GM19193 (cell line): ENCODE data around the gene PHLDB2.

Experiments
- POLR2A ChIP-seq: IDR thresholded peaks from 4 replicates; pipeline ENCODE4 v1.6.1; 2011; ENCODE audit not compliant: insufficient read depth, insufficient read length; ENCODE audit errors: extremely low read depth

The PHLDB2 gene

DNA sequence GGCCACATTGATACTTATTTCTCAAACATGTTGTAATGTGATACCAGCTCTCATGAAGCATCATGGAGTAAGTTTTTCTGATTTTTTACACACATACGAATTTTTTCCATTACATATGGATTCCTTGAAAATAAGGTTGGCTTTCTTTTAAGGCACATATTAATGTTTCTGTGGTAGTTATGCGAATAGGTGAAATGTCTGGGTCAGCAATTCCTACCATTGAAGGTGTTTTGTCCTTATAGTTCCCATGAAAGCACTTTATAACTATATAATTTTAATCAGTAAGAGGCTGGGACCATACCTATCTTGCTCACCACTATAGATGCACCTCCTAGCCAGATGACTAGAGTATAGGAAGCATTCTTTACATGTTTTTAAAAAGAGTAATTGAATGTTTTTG lies 33.0 kb downstream of the PHLDB2 start:
- no peak for TF ChIP-seq POLR2A

DNA sequence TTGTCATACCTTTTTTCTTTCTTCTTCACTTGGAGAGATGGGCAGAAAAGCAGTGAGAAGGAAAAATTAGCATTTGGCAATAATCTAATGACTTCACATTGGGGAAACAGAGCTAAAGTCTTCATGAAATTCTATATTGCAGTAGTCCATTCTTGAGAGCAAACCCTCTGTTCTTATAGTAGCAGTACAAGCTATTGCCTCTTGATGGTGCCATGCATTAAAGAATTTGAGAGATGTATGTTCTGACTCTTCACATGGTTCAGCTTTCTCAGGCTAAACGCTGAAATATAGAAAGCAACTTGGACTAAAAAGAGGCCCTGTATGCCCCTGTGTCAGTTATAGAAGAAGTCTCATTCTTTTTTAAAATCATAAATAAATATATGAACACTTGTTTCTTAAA lies 36.0 kb downstream of the PHLDB2 start:
- no peak for TF ChIP-seq POLR2A

DNA sequence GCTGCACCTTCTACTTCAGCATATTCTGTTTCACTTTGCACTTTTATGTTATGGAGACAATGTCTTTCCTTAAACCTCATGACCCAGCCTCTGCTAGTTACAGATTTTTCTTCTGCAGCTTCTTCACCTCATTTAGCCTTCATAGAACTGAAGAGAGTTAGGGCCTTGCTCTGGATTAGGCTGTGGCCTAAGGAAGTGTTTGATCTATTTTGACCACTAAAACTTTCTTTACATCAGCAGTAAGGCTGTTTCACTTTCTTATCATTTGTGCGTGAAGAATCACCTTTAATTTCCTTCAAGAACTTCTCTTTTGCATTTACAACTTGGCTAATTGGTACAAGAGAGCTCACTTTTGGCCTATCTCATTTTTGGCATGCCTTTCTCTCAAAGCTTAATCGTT lies 40.9 kb downstream of the PHLDB2 start:
- no peak for TF ChIP-seq POLR2A

DNA sequence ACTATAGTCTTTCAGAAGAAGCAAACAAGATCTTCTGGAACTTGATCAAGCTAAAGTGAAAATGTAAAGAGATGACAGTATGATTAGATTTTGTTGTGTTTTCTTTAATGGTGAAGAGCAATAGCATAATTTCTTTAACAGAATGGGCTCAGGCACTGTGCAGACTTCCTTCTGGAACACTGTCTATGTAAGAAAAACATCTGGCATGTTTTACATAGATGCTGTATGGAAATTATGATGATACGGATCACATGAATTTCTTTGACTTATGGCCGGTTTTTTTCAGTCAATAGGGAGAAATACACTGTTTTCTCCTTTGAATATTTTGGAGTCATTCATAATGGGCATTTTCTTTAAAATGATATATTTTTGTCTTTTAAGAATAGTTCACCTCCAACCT lies 42.6 kb downstream of the PHLDB2 start:
- TF ChIP-seq POLR2A, result no peak

DNA sequence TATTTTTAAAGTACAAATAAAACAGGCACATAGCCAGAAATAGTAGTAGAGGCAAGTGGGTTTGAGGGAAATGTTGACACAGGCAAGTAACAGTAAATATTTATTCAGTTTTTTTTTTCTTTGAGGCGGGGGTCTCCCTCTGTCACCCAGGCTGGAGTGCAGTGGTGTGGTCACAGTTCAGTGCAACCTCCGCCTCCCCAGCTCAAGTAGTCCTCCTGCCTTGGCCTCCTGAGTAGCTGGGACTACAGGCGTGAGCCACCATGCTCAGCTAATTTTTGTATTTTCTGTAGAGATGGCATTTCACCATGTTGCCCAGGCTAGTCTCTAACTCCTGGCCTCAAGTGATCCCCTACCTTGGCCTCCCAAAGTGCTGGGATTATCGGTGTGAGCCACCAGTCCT lies 43.5 kb downstream of the PHLDB2 start:
- no peak for TF ChIP-seq POLR2A

DNA sequence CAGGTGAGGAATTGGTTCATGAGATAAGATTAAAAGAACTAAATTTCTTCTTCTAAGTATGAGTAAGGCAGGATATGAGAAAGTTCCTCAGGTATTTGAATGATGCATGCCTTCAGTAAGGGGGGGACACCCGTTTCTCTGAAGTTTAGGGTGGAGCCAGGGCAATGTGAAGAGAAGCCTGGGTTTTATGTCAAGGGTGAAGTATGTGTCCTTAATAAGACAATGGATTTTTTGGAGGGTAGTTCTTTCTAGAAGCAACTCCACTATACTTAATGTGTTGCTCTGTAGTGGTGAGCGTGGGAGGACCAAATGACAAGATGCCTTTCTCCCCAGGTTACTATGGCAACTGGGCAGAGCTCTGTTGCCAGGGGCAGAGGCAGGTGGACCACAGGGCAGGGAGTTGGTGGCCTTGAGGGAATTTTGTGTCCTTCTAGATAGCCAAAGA lies 44.0 kb downstream of the PHLDB2 start:
- no peak for TF ChIP-seq POLR2A

DNA sequence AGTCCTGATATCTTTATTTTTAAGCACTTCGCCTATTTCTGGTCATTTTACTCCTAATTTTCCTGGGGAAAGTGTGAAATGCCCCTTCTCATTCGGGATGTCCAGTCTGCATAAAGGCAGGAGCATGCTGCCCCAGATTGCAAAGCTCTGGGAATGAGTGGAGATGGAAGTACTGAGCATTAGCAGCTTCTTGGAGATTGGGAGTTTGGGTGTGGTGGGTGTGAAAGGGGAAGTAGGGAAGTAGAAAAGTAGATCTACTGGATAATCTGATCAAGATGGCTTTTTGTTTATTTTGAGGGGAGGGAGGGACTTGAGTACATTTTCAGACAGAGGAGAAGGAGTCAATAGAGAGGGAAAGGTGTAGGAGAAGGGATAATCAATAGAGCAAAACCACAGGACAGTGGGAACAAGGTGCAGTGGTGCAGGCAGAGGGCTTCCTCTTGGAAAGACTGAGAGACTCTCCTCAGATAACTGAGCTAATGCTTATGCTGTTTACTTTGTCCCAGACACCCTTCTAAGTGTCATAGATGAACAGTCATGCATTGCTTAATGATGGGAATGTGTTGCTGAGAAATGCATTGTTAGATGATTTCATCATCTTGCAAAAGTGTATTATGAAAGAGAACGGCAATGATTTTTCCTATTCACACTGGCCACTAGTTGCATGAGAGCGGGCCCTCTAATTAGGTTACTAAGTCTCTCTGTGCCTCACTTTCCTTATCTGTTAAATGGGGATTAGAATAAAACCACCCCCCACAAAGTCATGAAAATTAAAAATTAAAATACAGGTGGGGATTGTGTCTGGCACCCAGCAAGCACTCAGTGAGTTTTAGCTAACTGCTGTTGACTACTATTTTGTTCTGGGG lies 45.5 kb downstream of the PHLDB2 start:
- TF ChIP-seq POLR2A, result no peak

DNA sequence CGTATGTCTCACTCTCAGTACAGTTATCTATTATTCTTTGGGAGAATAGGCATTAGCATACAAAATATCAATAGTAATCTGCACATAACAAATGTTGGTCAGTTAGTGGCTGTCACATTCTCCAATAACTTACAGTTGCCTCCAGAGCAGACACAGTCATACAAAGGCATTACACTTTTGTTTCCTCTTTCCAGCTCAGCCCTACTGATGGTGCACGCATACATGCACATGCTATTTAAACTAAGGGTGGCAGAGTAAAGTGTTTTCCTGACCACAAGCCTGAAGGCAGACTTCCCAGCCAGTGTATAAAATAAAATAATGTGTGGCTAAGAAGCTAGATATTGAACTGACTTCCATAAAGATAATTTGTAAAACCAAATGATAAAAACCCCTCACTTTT lies 47.6 kb downstream of the PHLDB2 start:
- no peak for TF ChIP-seq POLR2A

DNA sequence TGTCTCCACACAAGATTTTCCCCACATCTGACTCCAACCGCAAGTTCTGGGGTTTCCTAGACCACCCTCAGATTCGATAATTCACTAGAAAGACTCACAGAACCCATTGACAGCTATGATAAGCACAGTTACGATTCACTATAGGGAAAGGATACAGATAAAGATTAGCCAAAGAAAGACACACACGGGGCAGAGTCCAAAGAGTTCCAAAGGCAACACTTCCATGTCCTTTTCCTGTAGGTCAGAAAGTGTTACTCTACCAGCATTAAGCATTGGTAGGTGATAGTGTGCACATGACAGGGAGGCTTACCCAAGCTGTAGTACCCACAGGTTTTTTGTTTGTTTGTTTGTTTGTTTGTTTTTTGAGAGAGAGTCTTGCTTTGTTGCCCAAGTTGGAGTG lies 48.1 kb downstream of the PHLDB2 start:
- no peak for TF ChIP-seq POLR2A

DNA sequence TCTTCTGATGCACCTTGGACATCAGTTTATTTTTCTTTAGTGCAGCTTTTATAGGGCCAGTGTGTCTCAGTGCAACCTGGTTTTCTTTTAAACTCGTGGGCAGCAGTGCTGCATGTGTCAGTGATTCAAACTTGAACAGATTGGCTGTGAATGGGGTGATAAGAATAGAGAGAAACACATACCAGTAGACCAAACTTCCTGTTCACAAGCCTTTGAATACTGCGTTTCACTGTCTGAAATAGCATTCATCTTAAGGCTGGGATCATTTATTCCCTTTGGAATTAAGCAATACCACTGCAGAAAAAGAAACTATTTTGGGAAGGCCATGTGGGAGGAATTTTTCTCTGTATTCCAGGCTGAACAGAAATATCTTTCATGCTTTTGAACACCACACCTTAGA lies 51.7 kb downstream of the PHLDB2 start:
- no peak for TF ChIP-seq POLR2A

DNA sequence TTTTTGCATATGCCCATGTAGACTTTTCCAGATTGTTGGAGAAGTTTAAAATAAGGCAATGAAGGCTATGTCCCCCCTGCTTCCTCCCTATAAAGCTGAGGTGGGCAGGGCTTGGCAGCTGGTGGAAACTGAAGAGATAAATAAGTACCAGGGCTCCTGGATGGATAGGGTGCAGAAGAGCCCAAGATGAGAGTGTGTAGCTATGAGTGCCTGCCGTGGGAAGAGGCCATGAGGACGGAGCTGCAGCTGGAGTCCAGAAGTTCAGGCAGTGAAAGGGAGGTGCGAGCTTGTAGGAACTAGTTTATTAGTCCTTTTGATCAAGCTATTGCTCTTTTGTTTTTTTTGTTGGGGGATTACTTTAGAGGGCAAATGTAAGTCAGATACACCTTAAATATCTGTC lies 52.4 kb downstream of the PHLDB2 start:
- no peak for TF ChIP-seq POLR2A

DNA sequence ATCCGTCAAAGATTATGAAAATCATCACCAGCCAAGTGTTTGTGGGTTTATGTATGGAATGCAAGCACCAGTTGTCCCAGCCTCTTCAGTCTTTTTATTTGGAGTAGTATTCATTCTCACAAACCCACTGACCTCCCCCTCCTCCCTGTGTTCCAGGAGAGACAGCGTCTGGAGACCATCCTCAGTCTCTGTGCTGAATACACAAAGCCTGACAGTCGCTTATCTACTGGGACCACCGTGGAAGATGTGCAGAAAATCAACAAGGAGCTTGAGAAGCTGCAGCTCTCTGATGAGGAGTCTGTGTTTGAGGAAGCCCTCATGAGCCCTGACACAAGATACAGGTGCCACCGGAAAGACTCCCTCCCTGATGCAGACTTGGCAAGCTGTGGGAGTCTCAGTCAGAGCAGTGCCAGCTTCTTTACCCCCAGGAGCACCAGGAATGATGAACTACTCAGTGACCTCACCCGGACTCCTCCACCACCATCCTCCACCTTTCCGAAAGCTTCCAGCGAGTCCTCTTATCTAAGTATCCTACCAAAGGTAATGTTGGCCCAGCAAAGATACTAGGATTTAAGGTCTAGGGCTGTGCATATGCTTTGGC lies 54.2 kb downstream of the PHLDB2 start:
- no peak for TF ChIP-seq POLR2A

DNA sequence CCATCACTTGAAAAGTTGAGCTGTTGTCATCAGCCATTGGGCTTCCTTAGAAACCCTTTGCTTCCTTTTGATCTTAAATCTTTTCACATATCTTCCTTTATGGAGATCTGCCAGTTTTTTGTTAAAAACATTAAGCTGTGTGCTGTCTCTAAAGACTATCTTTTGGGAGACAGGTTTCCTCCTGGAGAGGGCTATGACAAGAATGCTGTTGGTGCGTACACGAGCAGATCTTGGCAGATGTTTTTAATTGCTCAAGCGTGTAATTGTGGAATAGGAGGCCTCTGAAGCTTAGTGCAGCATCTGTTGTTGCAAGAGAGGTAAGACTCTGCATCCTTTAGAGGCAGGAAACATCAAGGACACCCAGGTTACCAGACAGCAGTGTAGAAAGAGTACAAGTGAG lies 56.8 kb downstream of the PHLDB2 start:
- no peak for TF ChIP-seq POLR2A

DNA sequence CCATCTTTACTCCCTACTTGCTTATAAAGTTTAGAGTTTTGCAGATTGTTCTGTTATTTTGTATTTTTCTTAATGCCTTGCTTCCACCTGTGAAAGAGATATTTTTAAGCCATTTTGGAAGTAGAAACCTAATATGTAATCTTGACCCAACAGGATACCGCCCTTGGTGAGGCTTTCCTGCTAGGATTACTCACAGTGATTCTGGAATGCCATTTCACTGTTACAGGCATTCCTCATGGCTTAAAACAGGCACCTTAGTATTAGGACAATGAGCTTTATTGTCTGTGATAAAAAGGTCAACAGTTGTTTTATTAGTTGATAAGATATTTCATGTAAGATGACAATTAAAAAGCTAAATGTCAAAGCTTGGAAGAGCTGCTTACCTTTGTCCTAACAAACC lies 58.2 kb downstream of the PHLDB2 start:
- TF ChIP-seq POLR2A, result no peak

DNA sequence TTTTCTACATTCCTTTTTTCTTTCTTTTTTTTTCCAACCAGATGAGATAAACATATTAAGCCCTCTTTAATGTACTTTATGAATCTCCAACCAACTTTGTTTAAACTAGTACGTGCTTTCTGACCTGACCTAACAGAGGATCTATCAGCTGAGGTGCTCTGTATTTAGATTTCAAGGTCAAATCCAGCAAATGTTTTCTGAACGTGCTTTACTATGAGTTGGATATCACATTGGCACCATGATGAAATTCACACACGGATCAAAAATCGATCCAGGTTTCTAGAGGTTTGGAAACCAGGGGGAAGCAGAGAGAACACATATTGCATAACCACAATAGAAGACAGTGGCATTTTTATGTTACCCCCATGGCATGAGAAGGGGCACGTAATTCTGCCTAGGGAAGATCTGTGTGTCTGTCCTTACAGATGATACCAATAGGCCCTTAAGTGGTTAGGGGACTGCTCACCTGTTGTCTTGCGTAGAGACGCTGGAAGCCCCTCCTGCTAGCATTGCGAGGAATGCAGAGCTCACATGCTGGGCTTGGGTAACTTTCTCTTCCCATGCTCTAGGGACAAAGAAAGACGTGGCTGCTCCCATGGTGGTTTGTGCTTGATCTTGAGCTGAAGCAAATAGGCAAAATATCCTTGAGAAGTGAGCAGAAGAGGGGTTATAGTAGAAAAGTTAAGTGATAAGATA lies 60.5 kb downstream of the PHLDB2 start:
- no peak for TF ChIP-seq POLR2A

DNA sequence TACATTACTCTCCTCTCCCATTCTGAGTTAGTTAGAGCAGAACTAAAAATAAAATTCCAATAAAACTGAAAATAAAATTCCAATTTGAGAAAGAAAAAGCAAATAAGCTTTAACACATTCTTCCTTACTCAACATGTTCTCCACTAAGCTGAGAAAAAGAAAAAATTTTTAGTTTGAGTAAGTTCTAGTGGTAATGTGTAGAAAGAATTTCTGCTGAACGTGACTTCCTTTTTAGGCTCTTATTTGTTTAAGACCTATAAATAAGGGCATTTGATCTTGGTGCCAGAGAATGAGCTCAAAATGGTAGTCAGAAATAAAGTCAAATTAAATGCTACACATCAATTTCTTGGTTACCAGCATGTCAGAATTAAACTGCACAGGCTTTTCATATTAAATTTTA lies 62.1 kb downstream of the PHLDB2 start:
- no peak for TF ChIP-seq POLR2A
